Measurements from ENCODE around the gene PCDHGA1. TPM values are rescaled to one million over a fixed set of nuclear protein-coding genes. Genes with fewer than 3 reads are reported as not detected.

Gene PCDHGA1
- total RNA-seq, 4 donors from 2014 or later, result 0.90 to 2.5 (median 1.8) TPM

DNA sequence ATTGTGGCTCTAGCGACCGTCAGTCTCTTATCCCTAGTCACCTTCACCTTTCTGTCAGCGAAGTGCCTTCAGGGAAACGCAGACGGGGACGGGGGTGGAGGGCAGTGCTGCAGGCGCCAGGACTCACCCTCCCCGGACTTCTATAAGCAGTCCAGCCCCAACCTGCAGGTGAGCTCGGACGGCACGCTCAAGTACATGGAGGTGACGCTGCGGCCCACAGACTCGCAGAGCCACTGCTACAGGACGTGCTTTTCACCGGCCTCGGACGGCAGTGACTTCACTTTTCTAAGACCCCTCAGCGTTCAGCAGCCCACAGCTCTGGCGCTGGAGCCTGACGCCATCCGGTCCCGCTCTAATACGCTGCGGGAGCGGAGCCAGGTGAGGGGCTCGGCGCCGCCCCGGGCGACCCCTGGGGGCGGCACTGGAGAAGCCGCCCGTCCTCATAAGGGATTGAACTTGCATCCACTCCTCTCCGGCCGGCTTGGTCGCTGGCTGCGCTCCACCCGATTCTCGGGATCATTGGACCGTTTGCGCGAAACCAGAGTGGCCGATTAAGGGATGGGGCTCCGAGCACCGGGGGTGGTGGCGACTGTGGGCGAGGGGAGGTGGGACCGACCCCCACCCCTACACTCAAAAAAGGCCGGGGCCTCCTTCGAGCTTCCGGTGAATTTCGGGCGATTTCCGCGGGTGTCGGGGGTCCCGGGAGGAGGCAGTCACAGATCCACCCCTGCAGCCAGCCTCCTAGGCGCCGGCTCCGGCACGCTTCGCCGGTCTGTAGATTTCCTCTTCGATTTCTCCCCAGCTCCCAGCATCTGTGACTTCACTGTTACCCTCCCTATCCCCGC, 161.2 kb downstream of the PCDHGA1 start:
- H3K4me1 ChIP-seq, result peaks cover 0 to 36% (median 12%) of the 10 kb centered on the region in 4 donors

DNA sequence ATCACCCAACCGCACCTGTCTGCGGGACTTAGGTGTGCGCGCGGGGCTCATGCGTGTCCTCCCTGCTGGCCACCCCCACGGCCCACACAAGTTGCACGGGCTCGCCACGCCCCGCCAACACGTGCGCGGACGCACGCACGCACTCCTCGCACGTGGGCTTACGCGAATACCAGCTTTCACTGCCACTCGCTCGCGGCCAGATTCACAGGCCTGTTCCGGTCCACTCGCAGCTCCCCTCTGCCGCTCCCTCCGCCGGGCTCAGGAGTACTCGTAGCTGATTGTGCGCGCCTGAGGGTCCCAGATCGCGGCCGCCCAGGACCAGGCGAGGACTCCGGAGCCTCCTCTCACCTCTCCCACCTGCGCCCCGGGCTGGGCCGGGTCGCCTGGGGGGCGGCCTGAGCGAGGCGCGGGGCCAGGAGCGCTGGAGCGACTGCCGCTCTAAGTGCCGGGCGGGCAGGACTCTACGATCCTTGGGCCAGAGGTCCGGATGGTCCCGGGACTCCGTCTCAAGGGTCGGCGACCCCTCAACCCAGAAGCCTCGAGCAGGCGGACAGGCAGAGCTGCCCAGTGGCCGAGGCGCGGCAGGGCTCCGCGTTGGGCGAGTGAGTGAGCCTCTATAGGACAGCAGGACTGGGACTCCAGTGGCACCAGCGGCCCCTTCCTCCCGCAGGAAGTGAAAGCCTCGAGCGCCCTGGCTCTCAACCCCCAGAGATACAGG, 162.0 kb downstream of the PCDHGA1 start:
- TF ChIP-seq, protein P1, sequence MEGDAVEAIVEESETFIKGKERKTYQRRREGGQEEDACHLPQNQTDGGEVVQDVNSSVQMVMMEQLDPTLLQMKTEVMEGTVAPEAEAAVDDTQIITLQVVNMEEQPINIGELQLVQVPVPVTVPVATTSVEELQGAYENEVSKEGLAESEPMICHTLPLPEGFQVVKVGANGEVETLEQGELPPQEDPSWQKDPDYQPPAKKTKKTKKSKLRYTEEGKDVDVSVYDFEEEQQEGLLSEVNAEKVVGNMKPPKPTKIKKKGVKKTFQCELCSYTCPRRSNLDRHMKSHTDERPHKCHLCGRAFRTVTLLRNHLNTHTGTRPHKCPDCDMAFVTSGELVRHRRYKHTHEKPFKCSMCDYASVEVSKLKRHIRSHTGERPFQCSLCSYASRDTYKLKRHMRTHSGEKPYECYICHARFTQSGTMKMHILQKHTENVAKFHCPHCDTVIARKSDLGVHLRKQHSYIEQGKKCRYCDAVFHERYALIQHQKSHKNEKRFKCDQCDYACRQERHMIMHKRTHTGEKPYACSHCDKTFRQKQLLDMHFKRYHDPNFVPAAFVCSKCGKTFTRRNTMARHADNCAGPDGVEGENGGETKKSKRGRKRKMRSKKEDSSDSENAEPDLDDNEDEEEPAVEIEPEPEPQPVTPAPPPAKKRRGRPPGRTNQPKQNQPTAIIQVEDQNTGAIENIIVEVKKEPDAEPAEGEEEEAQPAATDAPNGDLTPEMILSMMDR (IDR thresholded peaks at IDR 0.05), result no peak
- Histone ChIP-seq H3K4me1 (peaks cover 0 to 36% (median 12%) of the 10 kb centered on the region in 4 donors), H3K27ac (no peak overlapping the region), H3K27me3 (no peaks in the 10 kb centered on the region), H3K9me3 (no peaks in the 10 kb centered on the region), H3K4me3 (peak overlapping the region in 1 of 4 donors; percentile 22), H3K36me3 (peaks cover 0 to 67% (median 0%) of the 10 kb centered on the region in 3 donors)
- DNase-seq (ENCODE audit: low spot score in 2 of 2), result no peak
- 66 to 71% methylated on average over 59 to 63 of the region's 68 CpGs for WGBS, 2 donors

More for the DNA sequence above, 161.2 kb downstream of the PCDHGA1 start:
- no peak for TF ChIP-seq POLR2A (IDR thresholded peaks at IDR 0.05)
- TF ChIP-seq, protein P1 (IDR thresholded peaks at IDR 0.05), result no peak
- no peak for TF ChIP-seq EP300 (IDR thresholded peaks at IDR 0.05)
- 75 to 81% methylated on average over 44 to 63 of the region's 66 CpGs for WGBS, 2 donors
- no peaks in the 10 kb centered on the region for H3K9me3 ChIP-seq
- H3K27ac ChIP-seq, result no peak overlapping the region
- peak overlapping the region in 1 of 4 donors; percentile 22 for H3K4me3 ChIP-seq
- no peaks in the 10 kb centered on the region for H3K27me3 ChIP-seq
- no peak for DNase-seq (ENCODE audit: low spot score in 2 of 2)
- peaks cover 0 to 63% (median 0%) of the 10 kb centered on the region in 3 donors for H3K36me3 ChIP-seq

DNA sequence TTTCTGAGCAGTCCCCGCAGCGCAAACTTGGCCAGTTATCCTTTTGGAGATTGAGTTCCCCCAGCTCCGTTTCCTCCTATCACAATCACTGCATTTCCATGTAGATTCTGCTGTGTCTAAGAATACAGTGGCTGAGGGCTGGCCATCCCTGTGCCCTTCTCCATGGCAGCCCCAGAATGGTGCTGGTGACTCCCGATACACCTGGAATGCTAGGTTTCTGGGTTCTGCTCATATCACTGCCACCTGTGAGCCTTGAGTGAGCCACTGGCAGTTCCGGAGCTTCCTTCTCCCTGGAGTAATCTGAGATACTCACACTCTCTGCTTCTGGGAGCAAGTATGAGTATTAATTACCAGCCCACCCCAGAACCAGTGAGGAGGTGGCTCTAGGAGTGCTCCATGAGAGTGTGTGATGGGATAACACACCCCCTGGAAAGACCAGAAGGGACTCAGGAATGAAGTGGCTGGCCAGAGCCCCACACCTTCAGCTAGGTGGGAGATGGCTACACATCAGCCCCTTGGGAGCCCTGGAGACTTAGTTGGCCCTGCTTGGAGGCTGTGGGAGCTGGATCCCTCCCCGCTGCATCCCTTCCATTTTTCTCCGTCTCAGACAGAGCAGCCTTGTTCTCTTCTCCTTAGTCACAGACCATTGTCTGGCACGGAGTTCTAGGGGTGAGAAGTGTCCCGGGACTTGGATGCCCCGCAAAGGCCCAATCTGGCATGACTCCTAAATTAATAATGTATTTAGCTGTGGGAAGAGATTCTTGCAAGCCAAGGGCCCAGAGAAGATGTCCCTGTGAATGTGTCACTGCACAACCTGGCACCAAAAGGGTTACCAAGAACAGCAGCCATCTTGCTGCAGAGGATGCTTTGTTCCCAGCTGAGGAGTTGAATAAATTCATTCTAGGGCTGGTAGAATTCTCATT, 163.4 kb downstream of the PCDHGA1 start:
- no peak for TF ChIP-seq EP300 (IDR thresholded peaks at IDR 0.05)
- TF ChIP-seq, protein P1 (IDR thresholded peaks at IDR 0.05), result no peak
- Histone ChIP-seq H3K36me3 (peaks cover 0 to 75% (median 0%) of the 10 kb centered on the region in 3 donors), H3K27ac (peak overlapping the region in 1 of 4 donors; percentile 10), H3K9me3 (no peaks in the 10 kb centered on the region), H3K27me3 (no peaks in the 10 kb centered on the region), H3K4me3 (no peak overlapping the region), H3K4me1 (peaks cover 0 to 36% (median 12%) of the 10 kb centered on the region in 4 donors)
- 54 to 64% methylated on average over 10 of the region's 10 CpGs for WGBS, 2 donors
- DNase-seq (ENCODE audit: low spot score in 2 of 2), result no peak

DNA sequence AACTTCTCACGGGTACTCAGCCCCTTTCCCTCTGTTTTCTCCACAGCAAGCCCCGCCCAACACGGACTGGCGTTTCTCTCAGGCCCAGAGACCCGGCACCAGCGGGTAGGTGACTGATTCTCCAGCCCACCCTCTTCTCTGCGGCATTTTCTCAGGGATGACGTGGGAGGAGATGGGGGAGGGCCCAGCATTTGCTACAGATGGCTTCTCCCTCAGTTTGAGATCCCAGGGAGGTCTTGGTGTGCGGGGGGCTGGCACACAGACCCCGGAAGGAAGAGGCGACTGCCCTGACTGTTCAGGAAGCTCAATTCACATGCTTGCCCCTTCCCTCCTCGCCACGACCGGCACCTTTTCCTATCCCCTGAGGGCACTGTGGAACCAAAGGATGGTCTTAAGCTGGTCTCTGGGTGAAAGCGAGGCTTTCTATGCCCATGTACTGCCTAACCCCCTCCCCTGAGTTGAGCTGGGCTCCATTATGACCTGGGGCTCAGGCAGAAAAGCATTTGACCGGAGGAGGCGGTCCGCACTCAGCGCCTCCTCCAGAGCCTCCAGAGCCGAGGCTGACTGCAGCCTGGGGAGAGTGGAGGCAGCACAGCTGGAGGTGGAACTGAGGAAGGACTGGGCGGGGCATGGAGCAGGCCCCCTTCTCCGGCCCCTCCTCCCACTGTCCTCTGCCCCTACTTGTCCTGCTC, 164.6 kb downstream of the PCDHGA1 start:
- 68 to 69% methylated on average over 22 of the region's 22 CpGs for WGBS, 2 donors
- TF ChIP-seq POLR2A (IDR thresholded peaks at IDR 0.05) (no peak), EP300 (IDR thresholded peaks at IDR 0.05) (no peak)
- TF ChIP-seq, protein P1 (IDR thresholded peaks at IDR 0.05), result no peak
- H3K36me3 ChIP-seq, result peaks cover 0 to 75% (median 0%) of the 10 kb centered on the region in 3 donors
- no peak overlapping the region for H3K4me3 ChIP-seq
- H3K27ac ChIP-seq, result no peak overlapping the region
- no peaks in the 10 kb centered on the region for H3K9me3 ChIP-seq
- H3K4me1 ChIP-seq, result peaks cover 0 to 36% (median 12%) of the 10 kb centered on the region in 4 donors
- DNase-seq (ENCODE audit: low spot score in 2 of 2), result no peak
- H3K27me3 ChIP-seq, result no peaks in the 10 kb centered on the region

Measured in tibial nerve (tissue), 4 donors.